H1 (cell line): Measurements from ENCODE around the gene KLHL15. TPM values are rescaled to one million over a fixed set of nuclear protein-coding genes. Genes with fewer than 3 reads are reported as not detected.
A peak's percentile ranks its signal among the peaks of the same experiment; 100 is the strongest.

Experiments used
- CTCF ChIA-PET: fragments of 300-600 bp; sonication (Branson Sonifier 250); formaldehyde crosslinking; loops from one replicate; lab custom pipeline; 2021; ENCODE audit not compliant: partially characterized antibody; lab: Charles Lee
- POLR2A ChIA-PET: fragments of 300-600 bp; sonication (Branson Sonifier 250); formaldehyde crosslinking; loops from one replicate; lab custom pipeline; 2021; ENCODE audit warnings: inconsistent platforms; ENCODE audit not compliant: partially characterized antibody; lab: Charles Lee
- DNase-seq, 2 experiments: peaks; one replicate each; pipeline versions ENCODE4 v3.0.0 to v3.0.0-alpha.2; 2010 to 2022; ENCODE audit warnings: low spot score in 2 of 2, low read depth in 1 of 2, mixed read lengths in 1 of 2
- FAIRE-seq: peaks from 2 replicates; lab custom pipeline; 2011; peaks lifted over from hg19 to GRCh38; lab: Jason Lieb, UNC
- H2AFZ ChIP-seq: 2 replicates; pipeline ENCODE4 v1.8.1; 2012; ENCODE audit warnings: low read length, inconsistent platforms
- H2AK5ac ChIP-seq: 2 replicates; pipeline ENCODE4 v1.6.1; 2013; ENCODE audit warnings: low read depth, low read length
- H2BK120ac ChIP-seq: replicated peaks from 2 replicates; pipeline ENCODE3; 2013; ENCODE audit warnings: low read depth, low read length, inconsistent platforms
- H2BK12ac ChIP-seq: 2 replicates; pipeline ENCODE4 v1.6.1; 2013; ENCODE audit warnings: low read depth, low read length
- H2BK15ac ChIP-seq: 2 replicates; pipeline ENCODE4 v1.6.1; 2013; ENCODE audit warnings: low read length
- H2BK20ac ChIP-seq: 2 replicates; pipeline ENCODE4 v1.6.1; 2013; ENCODE audit warnings: low read length
- H2BK5ac ChIP-seq: 2 replicates; pipeline ENCODE4 v1.6.1; 2013; ENCODE audit warnings: low read depth, low read length
- H3K14ac ChIP-seq: 2 replicates; pipeline ENCODE4 v1.6.1; 2013; ENCODE audit warnings: inconsistent platforms; ENCODE audit not compliant: insufficient read length
- H3K18ac ChIP-seq: 2 replicates; pipeline ENCODE4 v1.6.1; 2013; ENCODE audit warnings: low read length; ENCODE audit errors: extremely low read depth
- H3K23ac ChIP-seq: 2 replicates; pipeline ENCODE4 v1.6.1; 2013; ENCODE audit warnings: inconsistent platforms; ENCODE audit not compliant: insufficient read length
- H3K23me2 ChIP-seq: 2 replicates; pipeline ENCODE4 v1.6.1; 2013; ENCODE audit warnings: low read depth, low read length
- H3K27ac ChIP-seq: 2 replicates; pipeline ENCODE4 v1.6.1; 2011; ENCODE audit warnings: low read depth, low read length, inconsistent platforms
- H3K27me3 ChIP-seq, 4 experiments: replicated peaks in 1 of 4; 1 replicate in 1 of 4; 2 replicates in 3 of 4; pipeline versions ENCODE4 v1.6.1 to v1.8.1; 2011 to 2013; ENCODE audit warnings: low read length in 3 of 4, mild to moderate bottlenecking in 3 of 4, inconsistent platforms in 2 of 4, mixed read lengths in 2 of 4, moderate library complexity in 1 of 4; ENCODE audit not compliant: control insufficient read depth in 3 of 4, insufficient read depth in 3 of 4; ENCODE audit errors: extremely low read depth in 1 of 4
- H3K36me3 ChIP-seq, 4 experiments: 2 replicates each; pipeline versions ENCODE4 v1.6.1 to v1.8.1; 2011 to 2013; ENCODE audit warnings: mild to moderate bottlenecking in 4 of 4, low read length in 3 of 4, moderate library complexity in 2 of 4, control low read depth in 1 of 4, inconsistent platforms in 1 of 4; ENCODE audit not compliant: insufficient read depth in 4 of 4, control insufficient read depth in 2 of 4
- H3K4ac ChIP-seq: replicated peaks from 2 replicates; pipeline ENCODE3; 2013; ENCODE audit warnings: low read length, low read depth, mixed read lengths, inconsistent platforms; ENCODE audit not compliant: insufficient read length
- H3K4me1 ChIP-seq, 4 experiments: replicated peaks in 1 of 4; 1 replicate in 1 of 4; 2 replicates in 3 of 4; pipeline versions ENCODE4 v1.6.1 to v1.8.1; 2011 to 2013; ENCODE audit warnings: low read length in 3 of 4, inconsistent platforms in 2 of 4, mixed read lengths in 1 of 4; ENCODE audit not compliant: insufficient read depth in 4 of 4, control insufficient read depth in 3 of 4
- H3K4me2 ChIP-seq, 2 experiments: 2 replicates each; pipeline versions ENCODE4 v1.6.1 to v1.8.1; 2011 to 2013; ENCODE audit warnings: low read depth in 2 of 2, low read length in 2 of 2, control low read depth in 1 of 2, inconsistent platforms in 1 of 2, mild to moderate bottlenecking in 1 of 2; ENCODE audit not compliant: insufficient read depth in 1 of 2
- H3K4me3 ChIP-seq, 4 experiments: fragments of 200-600, 300-600 bp in 1 of 4; sonication (generic), shearing (Covaris generic), sonication (Bioruptor Twin) in 1 of 4; 2 replicates each; pipeline versions ENCODE4 v1.5.1 to v1.8.1; 2011 to 2016; ENCODE audit warnings: low read length in 4 of 4, low read depth in 3 of 4, control low read depth in 2 of 4, inconsistent platforms in 2 of 4, mild to moderate bottlenecking in 2 of 4, mixed read lengths in 1 of 4, moderate library complexity in 1 of 4; ENCODE audit not compliant: insufficient read depth in 2 of 4; ENCODE audit errors: extremely low read depth in 1 of 4
- H3K56ac ChIP-seq: replicated peaks from 2 replicates; pipeline ENCODE3; 2013; ENCODE audit warnings: low read depth, mild to moderate bottlenecking, mixed read lengths, low read length, inconsistent platforms; ENCODE audit not compliant: insufficient read length
- H3K79me1 ChIP-seq: 2 replicates; pipeline ENCODE4 v1.6.1; 2013; ENCODE audit warnings: low read depth, low read length, control low read depth
- H3K79me2 ChIP-seq, 2 experiments: 2 replicates each; pipeline versions ENCODE4 v1.6.1 to v1.8.1; 2012 to 2013; ENCODE audit warnings: low read length in 2 of 2, mild to moderate bottlenecking in 2 of 2, inconsistent platforms in 1 of 2; ENCODE audit not compliant: insufficient read depth in 2 of 2, control insufficient read depth in 1 of 2
- H3K9ac ChIP-seq, 4 experiments: replicated peaks in 1 of 4; 1 replicate in 1 of 4; 2 replicates in 3 of 4; pipeline versions ENCODE4 v1.6.1 to v1.8.1; 2011 to 2013; ENCODE audit warnings: low read depth in 3 of 4, low read length in 3 of 4, control low read depth in 2 of 4, mild to moderate bottlenecking in 2 of 4, moderate library complexity in 2 of 4, inconsistent platforms in 1 of 4; ENCODE audit errors: extremely low read depth in 1 of 4
- H3K9me3 ChIP-seq, 2 experiments: 2 replicates each; pipeline versions ENCODE4 v1.6.1 to v1.8.1; 2012 to 2013; ENCODE audit warnings: mild to moderate bottlenecking in 2 of 2, moderate library complexity in 2 of 2, control low read depth in 1 of 2, inconsistent platforms in 1 of 2, low read depth in 1 of 2, low read length in 1 of 2, mixed read lengths in 1 of 2; ENCODE audit not compliant: insufficient read depth in 2 of 2
- H4K20me1 ChIP-seq, 2 experiments: replicated peaks in 1 of 2; 2 replicates each; pipeline versions ENCODE3 to v1.8.1; 2011 to 2013; ENCODE audit warnings: inconsistent platforms in 2 of 2, low read length in 2 of 2, mild to moderate bottlenecking in 1 of 2; ENCODE audit not compliant: insufficient read depth in 2 of 2, control insufficient read depth in 1 of 2
- H4K5ac ChIP-seq: 2 replicates; pipeline ENCODE4 v1.6.1; 2013; ENCODE audit warnings: low read length, low read depth, mixed read lengths, inconsistent platforms; ENCODE audit not compliant: insufficient read length
- H4K8ac ChIP-seq: 2 replicates; pipeline ENCODE4 v1.8.0; 2013; ENCODE audit warnings: mild to moderate bottlenecking, moderate library complexity, low read length, inconsistent platforms; ENCODE audit not compliant: insufficient read depth; ENCODE audit errors: extremely low read depth
- H4K91ac ChIP-seq: replicated peaks from 2 replicates; pipeline ENCODE3; 2013; ENCODE audit warnings: low read length, mixed read lengths, inconsistent platforms; ENCODE audit not compliant: insufficient read length
- BACH1 ChIP-seq: IDR thresholded peaks from 2 replicates; pipeline ENCODE4 v1.6.1; 2012; ENCODE audit warnings: low read length, improper control_type of control experiment
- CHD2 ChIP-seq: IDR thresholded peaks from 2 replicates; pipeline ENCODE4 v1.6.1; 2012; ENCODE audit warnings: low read length, improper control_type of control experiment
- GTF2F1 ChIP-seq: IDR thresholded peaks from 2 replicates; pipeline ENCODE4 v1.6.1; 2012; ENCODE audit warnings: low read depth, low read length, improper control_type of control experiment, borderline replicate concordance
- SP1 ChIP-seq: IDR thresholded peaks from 2 replicates; pipeline ENCODE4 v1.6.1; 2011; ENCODE audit warnings: low read depth, low read length
- SRF ChIP-seq: IDR thresholded peaks from 2 replicates; pipeline ENCODE4 v1.6.1; 2011; ENCODE audit warnings: mild to moderate bottlenecking, low read depth, low read length, moderate library complexity
- TCF12 ChIP-seq: IDR thresholded peaks from 2 replicates; pipeline ENCODE4 v1.6.1; 2011; ENCODE audit warnings: low read depth, mild to moderate bottlenecking, low read length
- ZNF274 ChIP-seq: IDR thresholded peaks from 2 replicates; pipeline ENCODE4 v1.7.0; 2012; ENCODE audit warnings: low read length, borderline replicate concordance; ENCODE audit errors: extremely low read depth
- WGBS, 2 experiments: shearing (Covaris generic) in 1 of 2; methylation state at CpG; one replicate each; pipeline versions ENCODE4 v1.1.6 to v1.1.7; 2013 to 2015; ENCODE audit warnings: low lambda C conversion rate in 2 of 2, mixed read lengths in 2 of 2, inconsistent platforms in 1 of 2, low coverage in 1 of 2, missing lambda C conversion rate in 1 of 2; ENCODE audit not compliant: insufficient replicate concordance in 2 of 2, insufficient coverage in 1 of 2, insufficient read length in 1 of 2; ENCODE audit errors: extremely low coverage in 1 of 2, missing lambda C conversion rate in 1 of 2; 5-methylcytosine and 5-hydroxymethylcytosine counted together
- long read RNA-seq, 2 experiments: library from RNA in 1 of 2; library from capped mRNA in 1 of 2; stranded (forward); transcript quantifications; one replicate each; pipeline ENCODE4 v2.0.0, GENCODE V29; 2021; ENCODE audit warnings: inconsistent platforms in 1 of 2
- polyA minus RNA-seq, 3 experiments: library from RNA; depleted of rRNA, polyadenylated mRNA; stranded (reverse); fragments of >200 nt; gene quantifications; 1 replicate in 2 of 3; 2 replicates in 1 of 3; pipeline ENCODE4 v1.2.3, GENCODE V29; 2011
- polyA plus RNA-seq, 7 experiments: library from polyadenylated mRNA; depleted of rRNA in 3 of 7; stranded (reverse) in 5 of 7; unstranded in 2 of 7; fragments of >200 nt in 5 of 7; fragments of 200-250 nt in 2 of 7; gene quantifications; 1 replicate in 5 of 7; 2 replicates in 1 of 7; 4 replicates in 1 of 7; pipeline versions ENCODE4 v1.2.1 to v1.2.3, GENCODE V29; 2011 to 2013; ENCODE audit warnings: missing spikeins in 2 of 7, mixed read lengths in 2 of 7
- total RNA-seq: library from RNA; stranded (reverse); fragmentation: NEBNext Ultra II Directional; extraction: Animal tissue kit (Norgen Biotek cat#: 25700); gene quantifications from 2 replicates; pipeline ENCODE4 v1.2.1, GENCODE V29; 2021
- TF ChIP-seq, protein P1 (sequence below): IDR thresholded peaks from 2 replicates; pipeline ENCODE4 v1.6.1; 2012; ENCODE audit warnings: inconsistent platforms

Gene KLHL15, protein sequence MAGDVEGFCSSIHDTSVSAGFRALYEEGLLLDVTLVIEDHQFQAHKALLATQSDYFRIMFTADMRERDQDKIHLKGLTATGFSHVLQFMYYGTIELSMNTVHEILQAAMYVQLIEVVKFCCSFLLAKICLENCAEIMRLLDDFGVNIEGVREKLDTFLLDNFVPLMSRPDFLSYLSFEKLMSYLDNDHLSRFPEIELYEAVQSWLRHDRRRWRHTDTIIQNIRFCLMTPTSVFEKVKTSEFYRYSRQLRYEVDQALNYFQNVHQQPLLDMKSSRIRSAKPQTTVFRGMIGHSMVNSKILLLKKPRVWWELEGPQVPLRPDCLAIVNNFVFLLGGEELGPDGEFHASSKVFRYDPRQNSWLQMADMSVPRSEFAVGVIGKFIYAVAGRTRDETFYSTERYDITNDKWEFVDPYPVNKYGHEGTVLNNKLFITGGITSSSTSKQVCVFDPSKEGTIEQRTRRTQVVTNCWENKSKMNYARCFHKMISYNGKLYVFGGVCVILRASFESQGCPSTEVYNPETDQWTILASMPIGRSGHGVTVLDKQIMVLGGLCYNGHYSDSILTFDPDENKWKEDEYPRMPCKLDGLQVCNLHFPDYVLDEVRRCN
- 8.5 and 8.9 TPM in 2 replicates for total RNA-seq
- 2.2 and 3.7 TPM in 2 replicates for polyA plus RNA-seq (2011; rRNA removed)
- 3.9 TPM for polyA plus RNA-seq (2011; cell fraction: cytosol; rRNA removed)
- polyA plus RNA-seq (2011; cell fraction: nucleus; rRNA removed): 1.4 TPM
- 2.8 to 6.1 TPM (median 3.9 TPM) in 4 replicates for polyA plus RNA-seq (2012, experiment 1 of 2)
- polyA plus RNA-seq (2012, experiment 2 of 2): 0.62 TPM
- polyA plus RNA-seq (2013, experiment 1 of 2): 4.2 TPM
- polyA plus RNA-seq (2013, experiment 2 of 2): 3.9 TPM
- polyA minus RNA-seq (2011; rRNA and poly(A)+ RNA removed): 11.4 and 15.0 TPM in 2 replicates
- polyA minus RNA-seq (2011; cell fraction: cytosol; rRNA and poly(A)+ RNA removed): 5.7 TPM
- 7.4 TPM for polyA minus RNA-seq (2011; cell fraction: nucleus; rRNA and poly(A)+ RNA removed)
- long read RNA-seq, experiment 1, partial matches to known transcripts: 0 of 5 reads
- long read RNA-seq, experiment 1, other reads (novel, unspliced or antisense): 5 of 5 reads
- long read RNA-seq, experiment 2, partial matches to known transcripts: 0 of 1 reads
- long read RNA-seq, experiment 2, other reads (novel, unspliced or antisense): 1 of 1 reads

DNA sequence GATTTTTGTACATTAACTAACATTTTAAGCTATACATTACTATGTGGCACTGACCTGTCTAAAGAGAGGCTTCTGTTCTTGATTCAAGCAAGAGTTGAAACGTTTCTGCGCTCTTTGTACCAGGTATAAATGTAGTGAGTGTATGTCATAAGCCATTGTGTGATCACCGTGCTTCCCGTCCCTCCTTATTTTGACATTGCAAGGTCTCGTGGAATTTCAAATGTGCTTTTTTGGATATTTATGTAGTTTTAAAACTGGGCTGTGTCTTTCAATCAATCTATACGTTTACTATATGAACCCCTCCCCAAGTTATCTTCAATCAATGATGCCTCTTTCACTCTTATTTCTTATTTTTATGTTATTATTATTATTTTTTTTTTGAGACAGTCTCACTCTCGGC lies at the start of gene KLHL15:
Gene KLHL15, minus strand, starts transcription at position 101 of the 400 bp plus-strand sequence. CDS start 20,493 bp downstream, outside the sequence.
- H2AK5ac ChIP-seq: 0 out of 2 replicates have a peak within 1 kb of the TSS, but pooled peaks have one; percentile 65
- 0 out of 2 replicates have a peak within 1 kb of the TSS, but pooled peaks have one; percentile 84 for H3K27ac ChIP-seq
- H2AFZ ChIP-seq: peak within 1 kb of the TSS; percentile 85; the same call in 1 of the 2 replicates
- H3K79me1 ChIP-seq: no peaks in the 10 kb centered on the region
- peak within 1 kb of the TSS; percentile 75; the same call in 1 of the 2 replicates for H2BK12ac ChIP-seq
- H2BK120ac ChIP-seq: no peak within 1 kb of the TSS
- 85% methylated on average over 7 of the region's 7 CpGs; no CpG with 5 or more reads in 1 of the 2 experiments for WGBS, 2 experiments
- no peaks in the 10 kb centered on the region for H3K9me3 ChIP-seq
- no peak within 1 kb of the TSS for H3K14ac ChIP-seq
- H4K91ac ChIP-seq: peak within 1 kb of the TSS; percentile 27
- H3K23ac ChIP-seq: no peak within 1 kb of the TSS
- H2BK15ac ChIP-seq: no peak within 1 kb of the TSS
- H3K4me1 ChIP-seq: peaks cover 0 to 7% (median 0%) of the 10 kb centered on the region in 4 experiments; a peak in 1 of 7 replicates
- peak within 1 kb of the TSS; percentile 85 for H2BK5ac ChIP-seq
- peak within 1 kb of the TSS; percentile 78 to 88 for H3K4me2 ChIP-seq
- H3K4ac ChIP-seq: peak within 1 kb of the TSS; percentile 78
- H3K56ac ChIP-seq: no peak within 1 kb of the TSS
- ChIA-PET POLR2A (interaction anchor here (1.3 to 4.6 kb wide), 3 partner anchors 28 to 284 kb away, joined by 3 to 37 read pairs (median 3); partner anchors contain the start of genes ACOT9 and EIF2S3), CTCF (interaction anchor here (0.6 to 3.3 kb wide), 2 partner anchors 28 to 100 kb away, joined by 3 to 23 read pairs; partner anchors contain the start of gene EIF2S3)
- no peak within 1 kb of the TSS; the same call in 1 of the 2 replicates for H4K8ac ChIP-seq
- no peaks in the 10 kb centered on the region for H3K36me3 ChIP-seq
- no peak within 1 kb of the TSS for H3K18ac ChIP-seq
- H4K5ac ChIP-seq: peak within 1 kb of the TSS; percentile 57
- H3K23me2 ChIP-seq: 0 out of 2 replicates have a peak, but pooled peaks cover 3% of the 10 kb centered on the region
- H3K27me3 ChIP-seq: peaks cover 0 to 3% (median 0%) of the 10 kb centered on the region in 4 experiments; a peak in 2 of 7 replicates
- DNase-seq (no peak), FAIRE-seq (no peak)
- H2BK20ac ChIP-seq: no peak within 1 kb of the TSS
- peaks cover 0 to 21% of the 10 kb centered on the region in 2 experiments; a peak in 2 of 4 replicates for H3K79me2 ChIP-seq
- H4K20me1 ChIP-seq: no peaks in the 10 kb centered on the region
- H3K4me3 ChIP-seq: peak within 1 kb of the TSS; percentile 56 to 97 (median 74)
- peak within 1 kb of the TSS in 3 of 4 experiments; percentile 79 to 93 (median 88); a peak in 6 of 7 replicates for H3K9ac ChIP-seq
- TF ChIP-seq TCF12: no peak
- no peak for TF ChIP-seq BACH1
- no peak for TF ChIP-seq SP1
- no peak for TF ChIP-seq ZNF274
- TF ChIP-seq, protein P1, sequence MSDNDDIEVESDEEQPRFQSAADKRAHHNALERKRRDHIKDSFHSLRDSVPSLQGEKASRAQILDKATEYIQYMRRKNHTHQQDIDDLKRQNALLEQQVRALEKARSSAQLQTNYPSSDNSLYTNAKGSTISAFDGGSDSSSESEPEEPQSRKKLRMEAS: no peak
- TF ChIP-seq GTF2F1: no peak
- no peak for TF ChIP-seq SRF
- TF ChIP-seq CHD2: no peak
